SK-N-SH (cell line): ENCODE data around the gene ADPRS. TPM values are rescaled to one million over a fixed set of nuclear protein-coding genes. Genes with fewer than 3 reads are reported as not detected.
A peak's percentile ranks its signal among the peaks of the same experiment; 100 is the strongest.

Experiments used
- CTCF ChIA-PET: fragments of 300-600, 350-600 bp; formaldehyde crosslinking; extraction: SDS; loops from one replicate; lab custom pipeline; 2021; lab: Yijun Ruan, JAX
- POLR2A ChIA-PET: fragments of 350-600 bp; sonication (Branson Sonifier 250); formaldehyde crosslinking; extraction: SDS; loops from one replicate; lab custom pipeline; 2020; ENCODE audit warnings: antibody characterized with exemption, inconsistent platforms; lab: Yijun Ruan, JAX
- DNase-seq: peaks from one replicate; pipeline ENCODE4 v3.0.0; 2012
- H2AFZ ChIP-seq: fragments of 200-600 bp; sonication (generic); 2 replicates; pipeline ENCODE4 v1.8.1; 2016; ENCODE audit warnings: antibody characterized with exemption, mild to moderate bottlenecking, low read depth
- H3F3A ChIP-seq: fragments of 200-600 bp; sonication (generic); replicated peaks from 2 replicates; pipeline ENCODE3; 2016; ENCODE audit warnings: antibody characterized with exemption, mild to moderate bottlenecking; ENCODE audit not compliant: insufficient read depth
- H3K27ac ChIP-seq, 2 experiments: fragments of 200-500 bp in 1 of 2; fragments of 200-600 bp in 1 of 2; sonication (Bioruptor generic) in 1 of 2; sonication (generic), shearing (Covaris generic) in 1 of 2; 2 replicates each; pipeline versions ENCODE4 v1.5.1 to v1.6.1; 2014 to 2016; ENCODE audit warnings: low read depth in 2 of 2, inconsistent platforms in 1 of 2, low read length in 1 of 2, mild to moderate bottlenecking in 1 of 2, mixed read lengths in 1 of 2
- H3K27me3 ChIP-seq: fragments of 200-600 bp; sonication (generic), shearing (Covaris generic); 2 replicates; pipeline ENCODE4 v1.6.1; 2016; ENCODE audit warnings: mixed run types; ENCODE audit not compliant: insufficient read depth
- H3K36me3 ChIP-seq, 2 experiments: fragments of 200-500 bp in 1 of 2; fragments of 200-600 bp in 1 of 2; sonication (Bioruptor generic) in 1 of 2; sonication (generic) in 1 of 2; replicated peaks in 1 of 2; 2 replicates each; pipeline versions ENCODE3 to v1.5.1; 2014 to 2016; ENCODE audit warnings: low read length in 1 of 2, mild to moderate bottlenecking in 1 of 2; ENCODE audit not compliant: insufficient read depth in 2 of 2, control insufficient read depth in 1 of 2
- H3K4me1 ChIP-seq, 2 experiments: fragments of 200-500 bp in 1 of 2; fragments of 200-600 bp in 1 of 2; sonication (Bioruptor generic) in 1 of 2; sonication (generic), shearing (Covaris generic) in 1 of 2; 2 replicates each; pipeline versions ENCODE4 v1.5.1 to v1.6.1; 2014 to 2016; ENCODE audit warnings: low read depth in 1 of 2, low read length in 1 of 2, mixed run types in 1 of 2; ENCODE audit not compliant: insufficient read depth in 2 of 2, control insufficient read depth in 1 of 2
- H3K4me2 ChIP-seq: fragments of 200-600 bp; sonication (generic), shearing (Covaris generic); 2 replicates; pipeline ENCODE4 v1.6.1; 2017; ENCODE audit warnings: mixed run types
- H3K4me3 ChIP-seq, 2 experiments: fragments of 200-500 bp in 1 of 2; fragments of 200-600 bp in 1 of 2; sonication (Bioruptor generic) in 1 of 2; sonication (generic), shearing (Covaris generic) in 1 of 2; 2 replicates each; pipeline versions ENCODE4 v1.5.1 to v1.8.1; 2014 to 2016; ENCODE audit warnings: low read depth in 2 of 2, inconsistent platforms in 1 of 2, low read length in 1 of 2, mild to moderate bottlenecking in 1 of 2, mixed read lengths in 1 of 2, moderate library complexity in 1 of 2
- H3K79me2 ChIP-seq: fragments of 200-600 bp; sonication (generic); 2 replicates; pipeline ENCODE4 v1.8.1; 2017; ENCODE audit warnings: mild to moderate bottlenecking; ENCODE audit not compliant: insufficient read depth
- H3K9ac ChIP-seq: fragments of 200-600 bp; sonication (generic); 2 replicates; pipeline ENCODE4 v1.6.1; 2017; ENCODE audit warnings: mixed run types
- H3K9me2 ChIP-seq: fragments of 200-600 bp; sonication (generic); 2 replicates; pipeline ENCODE4 v1.6.1; 2017; ENCODE audit warnings: mixed run types
- H3K9me3 ChIP-seq: fragments of 200-600 bp; sonication (generic); 2 replicates; pipeline ENCODE4 v1.6.1; 2017; ENCODE audit warnings: mixed run types, mild to moderate bottlenecking, moderate library complexity
- H4K20me1 ChIP-seq: fragments of 200-600 bp; sonication (generic); 2 replicates; pipeline ENCODE4 v1.6.1; 2017; ENCODE audit warnings: mild to moderate bottlenecking, mixed run types; ENCODE audit not compliant: insufficient read depth
- CHD2 ChIP-seq: fragments of 150-350 bp; IDR thresholded peaks from 2 replicates; pipeline ENCODE4 v1.6.1; 2018; ENCODE audit warnings: low read length; ENCODE audit not compliant: partially characterized antibody
- CTCF ChIP-seq: fragments of 200-600 bp; sonication (generic); IDR thresholded peaks from 2 replicates; pipeline ENCODE4 v1.6.1; 2017; ENCODE audit warnings: antibody characterized with exemption, mild to moderate bottlenecking, moderate library complexity
- ELF1 ChIP-seq: IDR thresholded peaks from 2 replicates; pipeline ENCODE4 v1.4.0; 2012
- EP300 ChIP-seq, 2 experiments: IDR thresholded peaks; 2 replicates each; pipeline versions ENCODE4 v1.4.0 to v1.6.1; 2012; ENCODE audit warnings: borderline replicate concordance in 1 of 2, low read depth in 1 of 2, low read length in 1 of 2
- FOSL2 ChIP-seq: IDR thresholded peaks from 2 replicates; pipeline ENCODE4 v1.4.0; 2012; ENCODE audit warnings: low read depth, mild to moderate bottlenecking, moderate library complexity, borderline replicate concordance
- FOXJ3 ChIP-seq: sonication (generic); formaldehyde crosslinking; IDR thresholded peaks from 2 replicates; pipeline ENCODE4 v1.5.1; 2020; ENCODE audit warnings: mild to moderate bottlenecking, missing genetic modification reagents
- FOXM1 ChIP-seq: IDR thresholded peaks from 2 replicates; pipeline ENCODE4 v1.4.0; 2012; ENCODE audit warnings: low read depth, mild to moderate bottlenecking
- GABPA ChIP-seq: IDR thresholded peaks from 2 replicates; pipeline ENCODE4 v1.4.0; 2012; ENCODE audit warnings: low read depth, mild to moderate bottlenecking
- MEF2A ChIP-seq: IDR thresholded peaks from 2 replicates; pipeline ENCODE4 v1.4.0; 2012; ENCODE audit warnings: low read depth, borderline replicate concordance
- RAD21 ChIP-seq: IDR thresholded peaks from 2 replicates; pipeline ENCODE4 v1.6.1; 2012; ENCODE audit warnings: mild to moderate bottlenecking, low read length
- RXRA ChIP-seq: IDR thresholded peaks from 2 replicates; pipeline ENCODE4 v1.4.0; 2012; ENCODE audit warnings: low read depth, mild to moderate bottlenecking, borderline replicate concordance
- SMC3 ChIP-seq: IDR thresholded peaks from 2 replicates; pipeline ENCODE4 v1.6.1; 2012; ENCODE audit warnings: low read depth, low read length, improper control_type of control experiment
- TAF1 ChIP-seq: IDR thresholded peaks from 2 replicates; pipeline ENCODE4 v1.6.1; 2012; ENCODE audit warnings: low read depth, mild to moderate bottlenecking, low read length, moderate library complexity, borderline replicate concordance
- TCF12 ChIP-seq: IDR thresholded peaks from 2 replicates; pipeline ENCODE4 v1.4.0; 2012
- TEAD4 ChIP-seq: IDR thresholded peaks from 2 replicates; pipeline ENCODE4 v1.4.0; 2012; ENCODE audit warnings: mild to moderate bottlenecking, borderline replicate concordance; ENCODE audit not compliant: insufficient read depth
- YY1 ChIP-seq: IDR thresholded peaks from 2 replicates; pipeline ENCODE4 v1.4.0; 2012; ENCODE audit warnings: low read depth, mild to moderate bottlenecking
- ZBTB33 ChIP-seq: IDR thresholded peaks from 2 replicates; pipeline ENCODE4 v1.4.0; 2012; ENCODE audit warnings: low read depth, borderline replicate concordance
- WGBS: methylation state at CpG from one replicate; pipeline ENCODE4 v1.1.6; 2017; ENCODE audit warnings: low lambda C conversion rate; 5-methylcytosine and 5-hydroxymethylcytosine counted together
- polyA plus RNA-seq, 3 experiments: library from polyadenylated mRNA; depleted of rRNA; stranded (reverse); fragments of >200 nt; gene quantifications; 2 replicates each; pipeline ENCODE4 v1.2.3, GENCODE V29; 2012

The ADPRS gene
- polyA plus RNA-seq, 1 of the 3 experiments (the other 2 are of a cell fraction) = 54.2 TPM

GRCh38 chr1:36135330-36135667 is 46.6 kb downstream of the ADPRS start:
- no peak overlapping the region for H3K4me3 ChIP-seq
- peaks cover 23 to 29% of the 10 kb centered on the region in 2 experiments for H3K36me3 ChIP-seq
- peak overlapping the region; percentile 30 to 89; a peak in 3 of 4 replicates for H3K27ac ChIP-seq
- no peak overlapping the region for H2AFZ ChIP-seq
- peaks cover 42% of the 10 kb centered on the region for H3F3A ChIP-seq
- ChIA-PET POLR2A (interaction anchor here (0.7 to 1.3 kb wide), 2 partner anchors 38 to 41 kb away, joined by 3 to 5 read pairs; no protein-coding TSS in a partner anchor), CTCF (interaction anchor here (0.6 to 17.9 kb wide), 37 partner anchors 9 to 408 kb away, joined by 3 to 700 read pairs (median 3); partner anchors contain the start of genes ADPRS, AGO3, OSCP1 and TEKT2)
- WGBS = 79% methylated on average over 6 of the region's 6 CpGs
- peaks cover 30% of the 10 kb centered on the region; the same call in 1 of the 2 replicates for H3K79me2 ChIP-seq
- no peaks in the 10 kb centered on the region for H3K27me3 ChIP-seq
- H3K9me3 ChIP-seq = no peaks in the 10 kb centered on the region
- DNase-seq = no peak
- H4K20me1 ChIP-seq = no peaks in the 10 kb centered on the region
- peak overlapping the region; percentile 7; the same call in 1 of the 2 replicates for H3K9ac ChIP-seq
- H3K9me2 ChIP-seq = no peaks in the 10 kb centered on the region
- TF ChIP-seq ZBTB33 = no peak
- TF ChIP-seq CTCF = no peak
- no peak for TF ChIP-seq TEAD4
- TF ChIP-seq MEF2A = no peak
- no peak for TF ChIP-seq SMC3
- H3K4me2 ChIP-seq = peak overlapping the region; percentile 52; the same call in 1 of the 2 replicates
- H3K4me1 ChIP-seq = peaks cover 14 to 43% of the 10 kb centered on the region in 2 experiments; a peak in 3 of 4 replicates

- peak overlapping the region; percentile 45; the same call in 1 of the 2 replicates for H3K9ac ChIP-seq
- no peak overlapping the region for H2AFZ ChIP-seq
- peaks cover 41% of the 10 kb centered on the region for H3F3A ChIP-seq
- TF ChIP-seq RXRA (no peak), YY1 (no peak), EP300 (IDR thresholded peaks at IDR 0.05; ENCODE audit: borderline replicate concordance in 1 of 2, low read depth in 1 of 2, low read length in 1 of 2) (no peak), RAD21 (no peak), CHD2 (no peak), MEF2A (no peak), FOXM1 (no peak), FOSL2 (no peak), ELF1 (no peak), GABPA (no peak), ZBTB33 (no peak), FOXJ3 (CRISPR knock-in tag) (no peak), TAF1 (no peak), TCF12 (no peak)
- POLR2A ChIA-PET = no interaction called here
- H3K36me3 ChIP-seq = peaks cover 23 to 29% of the 10 kb centered on the region in 2 experiments
- H3K4me3 ChIP-seq = no peak overlapping the region
- peaks cover 14 to 47% of the 10 kb centered on the region in 2 experiments; a peak in 3 of 4 replicates for H3K4me1 ChIP-seq
- no peaks in the 10 kb centered on the region for H3K9me2 ChIP-seq
- H3K27me3 ChIP-seq = no peaks in the 10 kb centered on the region
- no peak for DNase-seq
- CTCF ChIA-PET = interaction anchor here (0.9 to 17.9 kb wide), 9 partner anchors 9 to 409 kb away, joined by 3 to 700 read pairs (median 8); partner anchors contain the start of genes ADPRS, OSCP1, TEKT2 and TRAPPC3
- H3K4me2 ChIP-seq = peak overlapping the region; percentile 52
- H4K20me1 ChIP-seq = no peaks in the 10 kb centered on the region
- H3K27ac ChIP-seq = peak overlapping the region; percentile 74 to 89; a peak in 3 of 4 replicates
- H3K79me2 ChIP-seq = peaks cover 35% of the 10 kb centered on the region
- H3K9me3 ChIP-seq = no peaks in the 10 kb centered on the region
Observed at GRCh38 chr1:36135796-36136195, 47.1 kb downstream of the ADPRS start.
